Activated T-helper 2 cell treated with anti-CD3 and anti-CD28 coated beads, Interferon-gamma antibody, Interleukin-2, Interleukin-4, amounts not matched to agents 10 μg/mL and 5 μg/mL and 100 μg/mL, durations not matched to agents 14 hours and 24 hours and 36 hours (primary cell): ENCODE data around the gene HADHA. TPM values are rescaled to one million over a fixed set of nuclear protein-coding genes. Genes with fewer than 3 reads are reported as not detected.

ENCODE experiments used
- DNase-seq: peaks from one replicate; pipeline ENCODE4 v3.0.0; 2021; ENCODE audit warnings: low spot score
- H3K27ac Mint-ChIP-seq: one replicate; pipeline ENCODE4 v1.8.0; 2021; ENCODE audit warnings: mixed read lengths
- H3K27me3 Mint-ChIP-seq: one replicate; pipeline ENCODE4 v1.8.0; 2021; ENCODE audit warnings: low read depth, mixed read lengths
- H3K36me3 Mint-ChIP-seq: one replicate; pipeline ENCODE4 v1.8.0; 2021; ENCODE audit warnings: low read depth, mixed read lengths
- H3K4me1 Mint-ChIP-seq: one replicate; pipeline ENCODE4 v1.8.0; 2021; ENCODE audit warnings: low read depth, mixed read lengths
- H3K4me3 Mint-ChIP-seq: one replicate; pipeline ENCODE4 v1.8.0; 2021; ENCODE audit warnings: low read depth, mild to moderate bottlenecking, moderate library complexity, mixed read lengths
- H3K9me3 Mint-ChIP-seq: one replicate; pipeline ENCODE4 v1.8.0; 2021; ENCODE audit warnings: mixed read lengths
- intact Hi-C: fragments of 100-400 bp; cut with micrococcal nuclease; formaldehyde crosslinking; loops from one replicate; pipeline ENCODE4 v1.15.1; 2023
- total RNA-seq: library from RNA; stranded (reverse); gene quantifications from 2 replicates; pipeline ENCODE4 v1.2.3, GENCODE V29; 2022

The HADHA gene
- total RNA-seq, 1 donor from 2014 or later: 137 TPM

DNA sequence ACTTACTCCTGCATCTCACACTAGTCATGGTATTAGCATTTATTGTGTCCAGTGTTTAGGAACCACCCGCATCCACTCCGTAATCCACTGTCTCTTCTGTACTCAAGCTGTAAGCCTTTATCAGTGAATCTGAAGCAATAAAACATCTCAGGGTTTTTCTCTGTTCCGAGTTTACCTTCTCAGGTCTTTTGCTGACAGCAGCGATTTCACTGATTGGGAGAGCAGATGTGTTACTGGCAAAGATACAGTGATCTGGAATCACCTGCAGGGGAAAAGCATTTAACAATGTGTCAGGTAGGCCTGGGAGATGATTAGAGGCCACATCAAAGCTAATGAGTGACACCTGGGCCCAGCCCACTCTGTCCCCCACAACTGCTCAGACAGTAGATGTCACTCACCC, 46.9 kb downstream of the HADHA start:
- H3K36me3 Mint-ChIP-seq: peaks cover 77% of the 10 kb centered on the region
- H3K4me1 Mint-ChIP-seq: no peaks in the 10 kb centered on the region
- no peak overlapping the region for H3K27ac Mint-ChIP-seq
- no peaks in the 10 kb centered on the region for H3K27me3 Mint-ChIP-seq
- no peak for DNase-seq
- intact Hi-C loops: no loop called here
- no peaks in the 10 kb centered on the region for H3K9me3 Mint-ChIP-seq
- H3K4me3 Mint-ChIP-seq: no peak overlapping the region

DNA sequence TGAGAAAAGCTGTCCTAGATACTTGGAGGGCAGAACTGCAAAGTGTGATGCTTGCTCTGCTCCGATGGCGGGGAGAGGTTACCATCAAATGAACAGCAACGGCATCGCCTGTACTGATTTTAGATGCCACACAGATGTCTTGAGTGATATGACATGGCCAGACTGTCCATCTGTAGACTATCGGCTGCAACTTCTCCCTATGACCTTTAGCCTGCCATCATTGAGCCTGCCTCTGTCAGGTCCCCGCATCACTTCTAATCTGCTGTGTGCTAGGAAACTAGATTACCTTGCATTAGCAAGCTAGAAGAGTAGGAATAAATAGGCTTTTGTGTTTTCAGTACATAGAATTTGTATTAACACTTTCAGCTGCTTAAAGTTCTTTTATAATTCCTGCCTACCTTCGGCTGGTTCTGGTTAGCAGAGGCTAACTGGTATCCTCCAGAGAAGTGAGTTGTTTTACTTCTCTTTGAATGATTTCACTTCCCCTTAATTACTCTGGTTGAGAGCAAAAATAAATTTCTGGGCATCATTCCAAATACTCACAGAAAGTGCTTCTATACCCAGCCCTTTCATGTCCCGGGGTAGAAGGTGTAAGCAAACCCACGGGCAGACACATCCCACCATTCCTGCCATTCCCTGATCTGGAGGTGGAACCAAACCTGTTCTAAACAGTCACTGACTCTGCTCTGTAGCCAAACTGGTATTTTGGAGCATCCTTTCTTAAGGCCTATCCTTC, 47.6 kb downstream of the HADHA start:
- Mint-ChIP-seq H3K9me3 (no peaks in the 10 kb centered on the region), H3K27me3 (no peaks in the 10 kb centered on the region), H3K4me3 (no peak overlapping the region), H3K27ac (no peak overlapping the region), H3K4me1 (no peaks in the 10 kb centered on the region), H3K36me3 (peaks cover 73% of the 10 kb centered on the region)
- DNase-seq: no peak
- intact Hi-C loops: no loop called here

DNA sequence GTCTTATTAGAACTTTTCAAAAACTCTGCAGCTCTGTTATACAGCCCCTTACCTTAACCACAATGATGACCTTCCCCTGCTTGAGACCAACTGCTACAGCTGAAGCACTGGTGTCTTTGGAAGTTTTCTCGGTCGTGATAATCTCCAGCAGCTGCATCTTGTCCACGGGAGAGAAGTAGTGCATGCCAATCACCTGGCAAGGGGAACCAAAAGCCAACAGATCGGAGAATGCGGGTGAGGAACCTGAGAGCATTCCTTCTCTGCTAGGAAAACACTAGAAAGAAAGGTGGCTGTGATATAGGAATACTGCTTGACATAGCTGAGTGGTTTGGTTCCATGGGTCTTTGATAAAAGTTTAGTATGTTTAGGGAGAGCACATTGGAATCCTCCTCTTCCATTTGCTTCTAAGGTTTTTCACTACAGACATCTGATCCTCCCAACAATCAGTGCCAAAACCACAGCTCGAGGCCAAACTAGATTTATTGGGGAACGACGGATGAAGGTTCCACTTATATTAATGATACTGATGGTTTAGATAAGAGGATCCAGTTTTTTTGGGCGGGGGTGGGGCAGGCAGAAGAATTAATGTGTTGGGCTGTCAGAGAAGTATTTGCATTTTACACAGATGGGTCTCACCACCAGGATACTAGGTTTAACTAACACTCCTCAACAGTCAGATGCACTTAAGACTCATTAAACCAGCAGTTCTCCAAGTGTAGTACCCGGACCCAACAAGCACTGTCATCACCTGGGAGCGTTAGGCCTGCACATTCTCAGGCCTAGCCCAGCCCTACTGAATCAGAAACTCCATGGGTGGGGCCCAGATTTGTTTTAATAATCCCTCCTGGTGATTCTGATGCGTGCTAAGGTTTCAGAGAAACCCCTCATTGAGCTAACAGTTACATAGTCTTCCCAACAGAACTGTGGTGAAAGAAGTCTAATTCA, 49.1 kb downstream of the HADHA start:
- Mint-ChIP-seq H3K4me3 (no peak overlapping the region), H3K4me1 (no peaks in the 10 kb centered on the region), H3K36me3 (peaks cover 77% of the 10 kb centered on the region), H3K27ac (no peak overlapping the region), H3K27me3 (no peaks in the 10 kb centered on the region), H3K9me3 (no peaks in the 10 kb centered on the region)
- DNase-seq: no peak
- intact Hi-C loops: no loop called here

DNA sequence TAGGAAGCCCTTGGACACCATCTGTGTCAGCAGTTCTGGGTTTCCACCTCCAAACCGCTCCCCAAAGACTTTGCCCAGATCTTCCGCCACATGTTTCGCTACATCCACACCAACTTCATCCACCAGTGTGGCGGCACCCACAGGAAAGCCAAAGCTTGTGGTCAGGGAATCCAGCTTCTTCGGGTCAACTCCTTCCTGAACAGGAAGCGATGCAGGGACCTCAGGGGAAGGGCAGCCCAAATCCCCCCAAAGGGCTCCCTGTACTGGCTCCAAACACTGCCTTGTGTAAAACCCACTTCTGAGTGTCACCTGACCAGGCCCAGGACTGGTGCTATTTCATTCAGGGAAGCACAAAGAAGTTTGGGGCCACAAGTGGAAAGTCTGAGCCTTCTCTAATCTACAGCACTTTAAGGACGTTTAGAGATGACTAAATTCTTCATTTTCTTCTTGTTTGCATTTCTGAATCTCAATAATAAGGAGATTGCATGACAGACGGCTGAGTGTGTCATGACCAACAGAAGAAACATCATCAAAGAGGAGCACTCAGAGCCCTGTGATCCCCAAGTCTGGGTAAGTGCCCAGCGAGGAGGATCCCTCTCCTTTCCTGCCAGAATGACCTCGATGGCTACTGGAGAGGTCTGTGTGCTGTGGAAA, 50.7 kb downstream of the HADHA start:
- intact Hi-C loops: no loop called here
- Mint-ChIP-seq H3K4me3 (no peak overlapping the region), H3K9me3 (no peaks in the 10 kb centered on the region), H3K27me3 (no peaks in the 10 kb centered on the region), H3K36me3 (peaks cover 65% of the 10 kb centered on the region), H3K4me1 (no peaks in the 10 kb centered on the region), H3K27ac (no peak overlapping the region)
- DNase-seq: no peak

DNA sequence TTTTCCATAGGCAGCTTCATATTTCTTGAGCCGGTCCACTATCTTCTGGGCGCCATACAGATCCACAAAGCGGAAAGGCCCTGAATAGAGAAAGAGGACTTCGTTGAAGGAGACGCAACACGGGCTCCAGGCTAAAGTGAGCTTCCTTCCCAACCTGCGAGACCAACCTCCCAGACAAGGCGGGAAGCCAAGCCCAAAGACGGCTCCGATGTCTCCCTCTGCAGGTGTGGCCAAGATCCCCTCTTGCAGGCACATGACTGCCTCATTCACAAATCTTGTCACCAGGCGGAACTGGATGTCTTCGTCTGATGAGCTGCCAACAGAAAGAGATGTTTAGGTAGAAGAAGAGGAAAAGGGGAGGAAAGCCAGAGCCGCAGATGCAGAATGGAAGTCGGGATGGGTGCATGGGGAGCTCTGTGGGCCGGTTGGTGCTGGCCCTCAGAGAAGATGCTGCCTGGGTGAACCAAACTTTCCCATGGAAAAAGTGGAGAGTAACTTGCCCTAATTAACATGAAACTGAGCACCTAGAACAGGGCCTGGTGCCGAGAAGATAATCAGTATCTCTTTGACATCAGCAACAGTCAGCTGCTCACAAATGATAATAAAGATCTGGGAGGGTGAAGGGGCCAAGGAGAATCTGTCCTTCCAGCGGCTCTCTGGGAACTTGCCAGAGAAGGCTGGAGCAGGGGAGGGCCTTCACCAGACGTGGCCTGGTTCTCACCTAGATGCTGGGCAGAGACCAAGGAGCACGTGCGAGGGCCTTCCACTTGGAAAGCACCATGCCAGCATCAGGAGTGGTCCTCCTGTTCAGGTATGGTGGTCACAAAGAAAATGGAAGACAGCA, 52.9 kb downstream of the HADHA start:
- intact Hi-C loops: no loop called here
- no peak overlapping the region for H3K27ac Mint-ChIP-seq

DNA sequence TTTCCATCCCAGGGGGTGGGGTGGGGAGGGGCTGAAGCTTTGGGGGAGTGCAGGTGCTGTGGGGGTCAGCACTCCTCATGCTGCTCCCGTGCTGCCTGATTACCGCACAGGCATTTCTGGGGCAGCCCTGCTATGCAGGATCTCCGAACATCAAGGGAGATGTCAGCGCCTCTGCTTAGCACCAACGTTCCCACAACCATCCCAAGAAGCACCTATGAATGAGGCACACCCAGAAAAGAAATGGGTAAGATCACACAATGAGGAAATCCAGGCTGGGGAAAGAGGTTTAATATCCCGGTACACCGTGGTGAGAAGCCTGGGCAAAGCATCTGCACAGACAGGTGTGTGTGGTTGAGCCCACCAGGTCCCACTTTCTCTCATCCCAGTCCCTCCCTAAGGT, 54.1 kb downstream of the HADHA start:
- Mint-ChIP-seq H3K27me3 (peaks cover 1% of the 10 kb centered on the region), H3K27ac (no peak overlapping the region), H3K4me1 (peaks cover 3% of the 10 kb centered on the region), H3K36me3 (peaks cover 40% of the 10 kb centered on the region), H3K9me3 (no peaks in the 10 kb centered on the region), H3K4me3 (no peak overlapping the region)
- intact Hi-C loops: no loop called here
- no peak for DNase-seq

More for the DNA sequence above, 52.9 kb downstream of the HADHA start:
- H3K36me3 Mint-ChIP-seq: peaks cover 47% of the 10 kb centered on the region
- no peak for DNase-seq
- H3K27me3 Mint-ChIP-seq: no peaks in the 10 kb centered on the region
- H3K9me3 Mint-ChIP-seq: no peaks in the 10 kb centered on the region
- no peaks in the 10 kb centered on the region for H3K4me1 Mint-ChIP-seq
- H3K4me3 Mint-ChIP-seq: no peak overlapping the region

DNA sequence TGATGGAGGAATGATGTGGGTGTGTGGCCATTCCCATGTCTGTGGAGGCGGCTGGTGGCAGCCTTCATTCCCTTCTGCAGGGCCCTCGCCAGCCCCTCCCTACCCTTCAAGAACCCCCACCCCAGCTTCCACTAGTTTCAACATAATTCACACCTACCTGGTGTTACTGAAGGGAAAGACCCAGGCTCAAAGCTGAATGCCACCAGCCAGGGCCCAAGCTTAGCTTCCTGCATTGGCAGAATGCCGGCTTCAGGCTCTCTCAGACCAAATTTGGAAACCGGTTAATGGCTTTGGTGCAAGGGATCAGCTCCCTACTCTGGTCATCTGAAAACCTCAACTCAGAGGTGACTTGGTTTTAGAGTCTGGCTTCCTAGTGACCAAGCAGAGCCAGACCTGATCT, 54.7 kb downstream of the HADHA start:
- Mint-ChIP-seq H3K9me3 (no peaks in the 10 kb centered on the region), H3K27ac (no peak overlapping the region), H3K4me3 (no peak overlapping the region), H3K4me1 (peaks cover 5% of the 10 kb centered on the region), H3K36me3 (peaks cover 34% of the 10 kb centered on the region), H3K27me3 (peaks cover 4% of the 10 kb centered on the region)
- intact Hi-C loops: no loop called here
- no peak for DNase-seq

DNA sequence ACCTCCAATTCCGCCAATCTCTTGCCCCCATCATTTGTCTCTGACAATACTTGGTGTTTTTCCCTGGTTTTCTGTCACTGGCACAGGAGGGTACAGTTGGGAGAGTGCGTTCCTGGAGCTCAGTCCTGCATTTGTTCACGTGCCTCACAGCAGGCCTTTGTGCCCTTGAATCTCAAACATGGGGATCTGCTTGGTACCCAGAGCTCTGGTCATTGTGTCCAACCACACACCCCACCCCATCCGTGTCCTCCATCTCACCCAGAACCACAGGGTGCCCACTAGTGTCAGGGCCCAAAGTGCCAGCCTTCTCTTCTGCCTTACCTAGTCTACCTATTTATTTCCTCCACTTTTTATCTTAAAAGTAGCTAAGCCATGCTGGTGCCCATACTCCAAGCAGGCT, 55.3 kb downstream of the HADHA start:
- H3K4me3 Mint-ChIP-seq: no peak overlapping the region
- peaks cover 4% of the 10 kb centered on the region for H3K27me3 Mint-ChIP-seq
- no peaks in the 10 kb centered on the region for H3K9me3 Mint-ChIP-seq
- H3K36me3 Mint-ChIP-seq: peaks cover 27% of the 10 kb centered on the region
- DNase-seq: no peak
- intact Hi-C loops: no loop called here
- no peak overlapping the region for H3K27ac Mint-ChIP-seq
- H3K4me1 Mint-ChIP-seq: peaks cover 5% of the 10 kb centered on the region

DNA sequence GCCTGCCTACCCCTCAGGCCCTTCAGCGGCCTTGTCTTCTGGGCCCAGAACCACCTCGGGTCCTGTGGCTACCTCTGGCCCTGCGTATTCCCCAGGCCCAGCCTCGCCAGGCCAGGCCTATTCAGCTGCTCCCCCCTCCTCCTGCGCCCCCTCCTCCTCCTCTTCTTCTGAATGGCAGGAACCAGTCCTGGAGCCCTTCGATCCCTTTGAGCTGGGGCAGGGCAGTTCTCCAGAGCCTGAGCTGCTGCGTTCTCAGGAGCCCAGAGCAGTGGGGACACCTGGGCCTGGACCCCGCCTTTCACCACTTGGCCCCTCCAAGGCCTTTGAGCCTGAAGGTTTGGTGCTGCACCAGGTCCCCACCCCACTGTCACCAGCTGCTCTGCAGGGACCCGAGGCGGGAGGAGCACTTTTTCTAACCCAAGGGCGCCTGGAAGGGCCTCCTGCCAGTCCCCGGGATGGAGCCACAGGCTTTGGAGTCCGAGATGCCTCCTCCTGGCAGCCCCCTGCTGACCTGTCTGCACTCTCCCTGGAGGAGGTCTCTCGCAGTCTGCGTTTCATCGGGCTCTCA, 56.8 kb downstream of the HADHA start:
- Mint-ChIP-seq H3K27me3 (peaks cover 7% of the 10 kb centered on the region), H3K27ac (no peak overlapping the region), H3K4me3 (no peak overlapping the region), H3K4me1 (peaks cover 9% of the 10 kb centered on the region), H3K36me3 (peaks cover 16% of the 10 kb centered on the region), H3K9me3 (no peaks in the 10 kb centered on the region)
- intact Hi-C loops: no loop called here
- no peak for DNase-seq

DNA sequence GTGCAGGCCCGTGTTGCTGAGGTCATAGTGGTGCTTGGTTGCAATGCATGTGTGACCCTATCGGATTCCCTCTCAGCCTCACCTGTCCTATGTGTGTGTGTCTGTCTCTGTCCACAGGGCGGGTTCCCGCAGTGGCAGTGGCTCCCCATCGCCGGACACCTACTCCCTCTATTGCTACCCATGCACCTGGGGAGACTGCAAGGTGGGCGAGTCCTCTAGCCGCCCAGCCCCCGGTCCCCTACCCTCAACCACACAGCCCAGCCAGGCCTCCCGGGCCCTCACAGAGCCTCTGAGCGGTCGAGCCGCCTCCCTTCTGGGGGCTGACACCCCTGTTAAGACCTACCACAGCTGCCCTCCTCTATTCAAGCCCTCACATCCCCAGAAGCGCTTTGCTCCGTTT, 57.3 kb downstream of the HADHA start:
- intact Hi-C loops: no loop called here
- H3K27me3 Mint-ChIP-seq: peaks cover 7% of the 10 kb centered on the region
- peaks cover 16% of the 10 kb centered on the region for H3K36me3 Mint-ChIP-seq
- DNase-seq: no peak
- H3K4me1 Mint-ChIP-seq: peaks cover 9% of the 10 kb centered on the region
- no peak overlapping the region for H3K27ac Mint-ChIP-seq
- H3K4me3 Mint-ChIP-seq: peak overlapping the region; percentile 45
- H3K9me3 Mint-ChIP-seq: no peaks in the 10 kb centered on the region

DNA sequence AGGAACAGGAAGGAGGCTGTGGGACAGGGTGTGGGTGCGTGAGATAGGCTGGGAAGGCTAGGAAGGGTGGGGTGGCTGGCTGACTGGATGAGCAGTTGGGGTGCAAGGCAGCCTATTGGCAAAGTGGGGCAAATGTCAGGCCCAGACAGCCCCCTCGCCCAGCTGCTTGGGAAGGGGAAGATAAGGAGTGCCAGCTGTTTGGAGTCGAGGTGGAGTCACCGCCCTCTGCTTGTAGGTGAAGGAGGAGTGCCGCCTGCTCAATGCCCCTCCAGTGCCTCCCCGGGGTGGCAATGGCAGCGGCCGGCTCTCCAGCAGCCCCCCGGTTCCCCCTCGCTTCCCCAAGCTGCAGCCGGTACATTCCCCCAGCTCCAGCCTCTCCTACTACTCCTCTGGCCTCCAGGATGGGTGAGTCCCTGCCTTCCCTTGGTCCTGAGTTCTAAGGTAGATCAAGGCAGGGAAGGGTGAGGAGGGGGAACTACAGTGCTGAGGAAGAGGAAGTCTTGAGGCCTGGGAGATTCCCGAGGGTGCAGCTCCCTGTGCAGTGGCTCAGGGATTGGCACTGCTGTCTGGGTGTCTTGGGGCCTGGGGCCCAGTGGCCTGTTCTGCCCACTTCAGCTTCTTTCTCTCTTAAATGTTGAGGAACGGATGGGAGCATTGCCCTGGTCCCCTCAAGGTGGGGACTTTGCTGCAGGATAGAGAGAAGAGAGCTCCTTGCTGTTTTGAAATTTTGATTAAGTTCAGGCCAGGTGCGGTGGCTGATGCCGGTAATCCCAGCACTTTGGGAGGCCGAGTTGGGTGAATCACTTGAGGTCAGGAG, 58.3 kb downstream of the HADHA start:
- H3K36me3 Mint-ChIP-seq: peaks cover 9% of the 10 kb centered on the region
- peak overlapping the region; percentile 73 for H3K4me3 Mint-ChIP-seq
- H3K27ac Mint-ChIP-seq: no peak overlapping the region
- H3K9me3 Mint-ChIP-seq: no peaks in the 10 kb centered on the region
- no peak for DNase-seq
- H3K27me3 Mint-ChIP-seq: peaks cover 12% of the 10 kb centered on the region
- H3K4me1 Mint-ChIP-seq: peaks cover 9% of the 10 kb centered on the region
- intact Hi-C loops: loop anchor here (2.0 kb wide), 1 partner anchor 59 kb away; the partner anchor contains the start of genes HADHA and HADHB
